Measurements from ENCODE around the gene NCKAP5. TPM values are rescaled to one million over a fixed set of nuclear protein-coding genes. Genes with fewer than 3 reads are reported as not detected.
A peak's percentile ranks its signal among the peaks of the same experiment; 100 is the strongest.

NCKAP5 gene
- total RNA-seq, 1 donor from 2014 or later: 0.26 TPM

DNA sequence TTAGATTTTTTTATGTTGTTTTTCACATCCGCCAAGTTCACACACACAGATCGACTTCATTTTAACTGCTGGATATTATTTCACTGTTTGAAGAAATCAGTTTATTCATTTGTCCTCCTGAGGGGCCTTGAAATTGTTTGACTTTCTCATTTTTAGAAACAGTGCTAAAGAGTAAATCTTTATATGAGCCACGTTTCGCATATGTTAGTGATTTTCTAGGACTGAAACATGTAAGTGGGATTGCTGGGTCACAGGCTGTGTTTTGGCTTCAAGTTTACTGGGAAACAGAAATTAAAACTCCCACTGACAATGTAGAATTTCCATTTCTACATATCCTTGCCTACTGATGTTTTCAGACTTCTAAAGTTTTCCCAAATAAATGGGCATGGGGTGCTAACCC is 363.8 kb downstream of the NCKAP5 start:
- FAIRE-seq: no peak
- H3K36me3 ChIP-seq (ENCODE audit: control insufficient read depth, insufficient read depth, low read length): no peaks in the 10 kb centered on the region
- H3K4me3 ChIP-seq (ENCODE audit: low read depth, low read length): no peak overlapping the region
- H3K27me3 ChIP-seq (ENCODE audit: control insufficient read depth, insufficient read depth, low read length): no peaks in the 10 kb centered on the region
- DNase-seq (ENCODE audit: low read depth): no peak
- TF ChIP-seq, protein P1, sequence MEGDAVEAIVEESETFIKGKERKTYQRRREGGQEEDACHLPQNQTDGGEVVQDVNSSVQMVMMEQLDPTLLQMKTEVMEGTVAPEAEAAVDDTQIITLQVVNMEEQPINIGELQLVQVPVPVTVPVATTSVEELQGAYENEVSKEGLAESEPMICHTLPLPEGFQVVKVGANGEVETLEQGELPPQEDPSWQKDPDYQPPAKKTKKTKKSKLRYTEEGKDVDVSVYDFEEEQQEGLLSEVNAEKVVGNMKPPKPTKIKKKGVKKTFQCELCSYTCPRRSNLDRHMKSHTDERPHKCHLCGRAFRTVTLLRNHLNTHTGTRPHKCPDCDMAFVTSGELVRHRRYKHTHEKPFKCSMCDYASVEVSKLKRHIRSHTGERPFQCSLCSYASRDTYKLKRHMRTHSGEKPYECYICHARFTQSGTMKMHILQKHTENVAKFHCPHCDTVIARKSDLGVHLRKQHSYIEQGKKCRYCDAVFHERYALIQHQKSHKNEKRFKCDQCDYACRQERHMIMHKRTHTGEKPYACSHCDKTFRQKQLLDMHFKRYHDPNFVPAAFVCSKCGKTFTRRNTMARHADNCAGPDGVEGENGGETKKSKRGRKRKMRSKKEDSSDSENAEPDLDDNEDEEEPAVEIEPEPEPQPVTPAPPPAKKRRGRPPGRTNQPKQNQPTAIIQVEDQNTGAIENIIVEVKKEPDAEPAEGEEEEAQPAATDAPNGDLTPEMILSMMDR (IDR thresholded peaks at IDR 0.05; ENCODE audit: insufficient read depth, low read length, severe bottlenecking): no peak

DNA sequence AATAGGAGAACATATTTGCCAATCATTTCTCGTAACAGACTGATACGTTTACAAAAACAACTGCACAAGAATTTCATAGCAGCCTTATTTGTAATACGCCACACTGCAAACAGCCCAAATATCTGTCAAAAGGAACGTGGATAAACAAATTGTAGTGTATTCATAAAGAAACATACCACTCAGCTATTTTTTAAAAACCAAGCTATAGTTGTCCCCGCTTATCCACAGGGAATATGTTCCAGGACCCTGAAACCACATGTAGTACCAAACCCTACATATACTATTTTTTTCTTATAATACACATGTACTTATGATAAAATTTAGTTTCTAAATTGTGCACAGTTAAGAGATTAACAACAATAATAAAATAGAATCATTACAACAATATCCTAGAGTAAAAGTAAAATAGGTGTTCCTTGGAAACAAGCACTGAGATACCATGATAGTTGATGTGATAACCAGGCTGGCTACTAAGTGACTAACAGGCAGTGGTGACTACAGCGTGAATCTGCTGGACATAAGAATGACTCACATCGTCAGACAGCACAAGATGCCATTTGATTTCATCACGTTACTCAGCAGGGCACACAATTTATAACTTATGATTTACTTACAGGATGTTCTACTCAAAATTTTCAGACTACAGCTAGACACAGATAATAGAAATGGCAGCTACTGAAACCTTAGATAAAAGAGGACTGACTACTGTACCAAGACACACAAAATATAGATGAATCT is 367.4 kb downstream of the NCKAP5 start:
- peak; percentile 40 for FAIRE-seq
- Histone ChIP-seq H3K36me3 (ENCODE audit: control insufficient read depth, insufficient read depth, low read length) (no peaks in the 10 kb centered on the region), H3K4me3 (ENCODE audit: low read depth, low read length) (no peak overlapping the region), H3K27me3 (ENCODE audit: control insufficient read depth, insufficient read depth, low read length) (no peaks in the 10 kb centered on the region)
- TF ChIP-seq, protein P1 (IDR thresholded peaks at IDR 0.05; ENCODE audit: insufficient read depth, low read length, severe bottlenecking): no peak
- peak; percentile 97 for DNase-seq (ENCODE audit: low read depth)

DNA sequence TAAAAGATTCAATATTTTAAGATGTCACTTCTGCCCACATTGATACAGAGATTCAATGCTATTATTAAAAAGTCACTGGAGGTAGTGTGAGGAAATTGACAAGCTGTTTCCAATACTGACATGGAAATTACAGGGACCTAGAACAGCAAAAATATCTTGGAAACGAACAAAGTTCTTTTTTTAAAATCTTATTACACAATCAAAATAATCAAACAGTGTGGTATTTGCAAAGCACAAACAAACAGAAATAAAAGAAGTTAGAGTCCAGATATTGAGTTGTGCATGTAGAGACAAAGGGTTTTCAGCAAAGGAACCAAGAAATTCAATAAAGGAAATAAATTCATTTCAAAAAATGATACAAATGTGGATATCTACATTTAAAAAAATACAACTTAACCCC is 369.6 kb downstream of the NCKAP5 start:
- no peak for DNase-seq (ENCODE audit: low read depth)
- H3K27me3 ChIP-seq (ENCODE audit: control insufficient read depth, insufficient read depth, low read length): no peaks in the 10 kb centered on the region
- no peak for FAIRE-seq
- TF ChIP-seq, protein P1 (IDR thresholded peaks at IDR 0.05; ENCODE audit: insufficient read depth, low read length, severe bottlenecking): no peak
- no peak overlapping the region for H3K4me3 ChIP-seq (ENCODE audit: low read depth, low read length)
- no peaks in the 10 kb centered on the region for H3K36me3 ChIP-seq (ENCODE audit: control insufficient read depth, insufficient read depth, low read length)

DNA sequence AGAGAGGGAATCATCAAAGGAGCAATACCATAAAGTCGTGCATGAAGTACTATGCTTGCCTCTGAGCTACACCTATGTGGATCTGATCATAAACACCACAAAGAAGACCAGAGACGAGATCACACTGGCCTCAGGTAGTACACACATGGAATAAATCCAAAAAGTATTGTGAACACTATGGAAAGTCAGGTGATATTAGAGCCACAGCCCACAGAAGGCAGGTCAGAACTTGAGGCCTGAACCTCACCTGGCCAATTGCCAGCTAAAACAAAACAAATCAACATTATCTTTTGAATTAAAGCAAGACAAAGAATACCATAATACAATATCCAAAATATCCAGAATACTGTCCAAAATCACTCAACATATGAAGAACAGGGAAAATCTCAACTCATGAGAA is 371.1 kb downstream of the NCKAP5 start:
- H3K4me3 ChIP-seq (ENCODE audit: low read depth, low read length): no peak overlapping the region
- no peaks in the 10 kb centered on the region for H3K27me3 ChIP-seq (ENCODE audit: control insufficient read depth, insufficient read depth, low read length)
- no peaks in the 10 kb centered on the region for H3K36me3 ChIP-seq (ENCODE audit: control insufficient read depth, insufficient read depth, low read length)
- FAIRE-seq: no peak
- peak; percentile 66 for DNase-seq (ENCODE audit: low read depth)
- TF ChIP-seq, protein P1 (IDR thresholded peaks at IDR 0.05; ENCODE audit: insufficient read depth, low read length, severe bottlenecking): no peak

DNA sequence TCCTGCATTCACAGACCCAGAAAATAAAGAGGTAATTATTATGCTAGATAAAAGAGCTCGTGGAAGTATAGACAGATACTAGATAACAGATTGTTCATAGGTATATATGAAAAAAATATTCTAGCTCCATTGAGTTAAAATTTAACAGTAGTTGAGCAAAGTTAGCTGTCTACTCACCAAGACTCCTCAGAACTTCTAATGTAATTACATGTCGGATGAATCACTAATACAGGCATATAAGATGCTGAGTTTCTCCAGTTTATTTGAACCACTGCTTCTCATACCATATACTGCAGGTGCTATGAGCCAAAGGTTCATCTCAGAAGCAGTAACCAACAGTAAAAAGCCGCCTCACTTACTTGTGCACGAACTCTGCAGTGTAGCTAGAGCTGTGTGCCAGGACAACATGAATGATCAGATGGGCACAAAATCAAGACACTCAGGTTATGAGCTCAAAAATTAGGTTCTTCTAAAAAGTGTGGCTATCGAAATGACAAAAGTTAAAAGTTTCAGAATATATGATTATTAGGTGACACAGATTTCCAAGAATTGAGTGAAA is 373.4 kb downstream of the NCKAP5 start:
- Histone ChIP-seq H3K4me3 (ENCODE audit: low read depth, low read length) (no peak overlapping the region), H3K27me3 (ENCODE audit: control insufficient read depth, insufficient read depth, low read length) (no peaks in the 10 kb centered on the region), H3K36me3 (ENCODE audit: control insufficient read depth, insufficient read depth, low read length) (no peaks in the 10 kb centered on the region)
- TF ChIP-seq, protein P1 (IDR thresholded peaks at IDR 0.05; ENCODE audit: insufficient read depth, low read length, severe bottlenecking): no peak
- DNase-seq (ENCODE audit: low read depth) (no peak), FAIRE-seq (no peak)

DNA sequence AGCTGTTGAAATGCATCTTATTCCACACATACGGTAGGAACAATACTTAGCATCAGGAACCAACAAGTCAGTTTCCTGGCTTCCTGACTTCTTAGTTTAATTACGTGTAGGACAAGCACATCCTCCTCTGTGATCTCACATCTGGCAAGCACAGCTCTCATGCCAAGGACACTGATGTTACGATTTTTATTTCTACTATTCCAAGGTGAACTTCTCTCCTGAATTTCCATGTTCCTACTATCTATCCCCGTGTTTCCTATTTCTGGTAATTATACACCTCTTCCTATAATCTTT is 374.0 kb downstream of the NCKAP5 start:
- TF ChIP-seq, protein P1 (IDR thresholded peaks at IDR 0.05; ENCODE audit: insufficient read depth, low read length, severe bottlenecking): no peak
- Histone ChIP-seq H3K36me3 (ENCODE audit: control insufficient read depth, insufficient read depth, low read length) (no peaks in the 10 kb centered on the region), H3K27me3 (ENCODE audit: control insufficient read depth, insufficient read depth, low read length) (no peaks in the 10 kb centered on the region), H3K4me3 (ENCODE audit: low read depth, low read length) (no peak overlapping the region)
- no peak for FAIRE-seq
- no peak for DNase-seq (ENCODE audit: low read depth)

All from bronchial epithelial cell (primary cell).